GM23338 (cell line): ENCODE results near the gene ZNF580. TPM values are rescaled to one million over a fixed set of nuclear protein-coding genes. Genes with fewer than 3 reads are reported as not detected.

ENCODE experiments used
- ATAC-seq: fragments of 200-7000 bp; cut with Tn5 transposase; 3 replicates; pipeline ENCODE4 v1.9.1; 2020
- DNase-seq: peaks from one replicate; pipeline ENCODE4 v3.0.0-alpha.2; 2015; ENCODE audit warnings: low spot score
- H2AFZ ChIP-seq: fragments of 200-600 bp; sonication (generic); 2 replicates; pipeline ENCODE4 v1.8.0; 2016; ENCODE audit warnings: antibody characterized with exemption, mild to moderate bottlenecking, moderate library complexity
- H3F3A ChIP-seq: fragments of 200-600 bp; sonication (generic); replicated peaks from 2 replicates; pipeline ENCODE4 v1.8.0; 2017; ENCODE audit warnings: antibody characterized with exemption, mixed run types, low read depth
- H3K27ac ChIP-seq: fragments of 200-600 bp; sonication (generic); 2 replicates; pipeline ENCODE4 v1.6.1; 2016; ENCODE audit warnings: low read depth
- H3K27me3 ChIP-seq: fragments of 200-600 bp; sonication (generic); 2 replicates; pipeline ENCODE4 v1.8.0; 2016; ENCODE audit warnings: mild to moderate bottlenecking, mixed run types, moderate library complexity; ENCODE audit not compliant: insufficient read depth
- H3K36me3 ChIP-seq: fragments of 200-600 bp; sonication (generic); 2 replicates; pipeline ENCODE4 v1.8.0; 2016; ENCODE audit warnings: mild to moderate bottlenecking; ENCODE audit not compliant: insufficient read depth
- H3K4me1 ChIP-seq: fragments of 200-600 bp; sonication (generic); 2 replicates; pipeline ENCODE4 v1.8.0; 2016; ENCODE audit warnings: mild to moderate bottlenecking, moderate library complexity; ENCODE audit not compliant: insufficient read depth
- H3K4me2 ChIP-seq: fragments of 200-600 bp; sonication (generic); 2 replicates; pipeline ENCODE4 v1.7.1; 2017; ENCODE audit warnings: mixed run types
- H3K4me3 ChIP-seq: fragments of 200-600 bp; sonication (generic); 2 replicates; pipeline ENCODE4 v1.6.1; 2016; ENCODE audit warnings: mixed run types
- H3K79me2 ChIP-seq: fragments of 200-600 bp; sonication (generic); replicated peaks from 2 replicates; pipeline ENCODE4 v1.8.0; 2017; ENCODE audit warnings: mild to moderate bottlenecking; ENCODE audit not compliant: insufficient read depth
- H3K9me2 ChIP-seq: fragments of 200-600 bp; sonication (generic); 2 replicates; pipeline ENCODE4 v1.8.0; 2017; ENCODE audit not compliant: insufficient read depth
- H4K20me1 ChIP-seq: fragments of 200-600 bp; sonication (generic); replicated peaks from 2 replicates; pipeline ENCODE4 v1.8.0; 2017; ENCODE audit warnings: mild to moderate bottlenecking; ENCODE audit not compliant: insufficient read depth
- H3K27ac Mint-ChIP-seq: 2 replicates; pipeline ENCODE4 v1.8.0; 2020; ENCODE audit warnings: inconsistent platforms, mild to moderate bottlenecking, moderate library complexity, mixed read lengths
- H3K27me3 Mint-ChIP-seq: 3 replicates; pipeline ENCODE4 v1.8.0; 2022; ENCODE audit warnings: low read depth, mild to moderate bottlenecking, moderate library complexity, mixed read lengths, inconsistent platforms; ENCODE audit not compliant: insufficient read depth, poor library complexity
- H3K36me3 Mint-ChIP-seq: 3 replicates; pipeline ENCODE4 v1.8.0; 2021; ENCODE audit warnings: low read depth, mild to moderate bottlenecking, inconsistent platforms, moderate library complexity, mixed read lengths
- H3K4me1 Mint-ChIP-seq: 3 replicates; pipeline ENCODE4 v1.8.0; 2020; ENCODE audit warnings: mild to moderate bottlenecking, inconsistent platforms, mixed read lengths
- H3K4me3 Mint-ChIP-seq: 3 replicates; pipeline ENCODE4 v1.8.0; 2021; ENCODE audit warnings: moderate library complexity, mild to moderate bottlenecking, inconsistent platforms, mixed read lengths
- H3K9me3 Mint-ChIP-seq: 3 replicates; pipeline ENCODE4 v1.8.0; 2020; ENCODE audit warnings: moderate library complexity, mild to moderate bottlenecking, inconsistent platforms, mixed read lengths
- CREB1 ChIP-seq: fragments of 250-450 bp; sonication (Bioruptor Pico); IDR thresholded peaks from 2 replicates; pipeline ENCODE4 v1.5.0; 2020; ENCODE audit warnings: low read depth, mild to moderate bottlenecking, moderate library complexity
- EZH2 ChIP-seq: fragments of 200-600 bp; sonication (generic); IDR thresholded peaks from one replicate; pipeline ENCODE4 v1.8.0; 2017; ENCODE audit warnings: antibody characterized with exemption, mild to moderate bottlenecking, low read depth; ENCODE audit not compliant: unreplicated experiment
- JUNB ChIP-seq: IDR thresholded peaks from one replicate; pipeline ENCODE4 v1.6.1; 2016; ENCODE audit warnings: antibody characterized with exemption; ENCODE audit not compliant: unreplicated experiment
- POLR2AphosphoS5 ChIP-seq: IDR thresholded peaks from 2 replicates; pipeline ENCODE4 v1.6.1; 2016; ENCODE audit warnings: antibody characterized with exemption, low read depth
- ZNF114 ChIP-seq: fragments of 250-450 bp; sonication (Bioruptor Pico); IDR thresholded peaks from 2 replicates; pipeline ENCODE4 v1.5.0; 2020; ENCODE audit warnings: mild to moderate bottlenecking, moderate library complexity
- polyA plus RNA-seq: library from polyadenylated mRNA; unstranded; fragments of >200 nt; fragmentation: Nextera tagmentation; extraction: Ambion mirVana; gene quantifications from 2 replicates; pipeline ENCODE4 v1.2.1, GENCODE V29; 2016
- total RNA-seq: library from RNA; depleted of rRNA; stranded (reverse); fragments of >200 nt; shearing (Covaris generic); gene quantifications from 2 replicates; pipeline ENCODE4 v1.2.3, GENCODE V29; 2014
- TF ChIP-seq, protein P1 (sequence below): fragments of 250-450 bp; sonication (Bioruptor Pico); IDR thresholded peaks from 2 replicates; pipeline ENCODE4 v1.5.0; 2020; ENCODE audit warnings: mild to moderate bottlenecking, moderate library complexity

The ZNF580 gene
- total and polyA plus RNA-seq, 2 experiments from 2014 or later, result 18.7 to 23.6 TPM

GRCh38 chr19:55611983-55612645 lies 28.7 kb upstream of the ZNF580 start (continued):
- TF ChIP-seq EZH2, result no peak
- no peak for TF ChIP-seq CREB1
- no peak for TF ChIP-seq ZNF114 (CRISPR knock-in tag)

- DNase-seq (peak; percentile 2), ATAC-seq (no peak)
- Histone ChIP-seq H3F3A (0 out of 2 replicates have a peak, but pooled peaks cover 3% of the 10 kb centered on the region), H3K79me2 (peaks cover 2% of the 10 kb centered on the region; the same call in 1 of the 2 replicates), H3K9me2 (no peaks in the 10 kb centered on the region), H2AFZ (no peak overlapping the region), H3K36me3 (peaks cover 5% of the 10 kb centered on the region; the same call in 1 of the 2 replicates), H3K4me1 (no peaks in the 10 kb centered on the region), H3K4me2 (no peak overlapping the region), H3K27ac (no peak overlapping the region), H3K27me3 (no peaks in the 10 kb centered on the region), H4K20me1 (peaks cover 29% of the 10 kb centered on the region), H3K4me3 (no peak overlapping the region)
- Mint-ChIP-seq H3K27ac (no peak overlapping the region), H3K4me3 (no peak overlapping the region), H3K36me3 (peaks cover 37% of the 10 kb centered on the region), H3K4me1 (0 out of 3 replicates have a peak, but pooled peaks cover 2% of the 10 kb centered on the region), H3K9me3 (peaks cover 3% of the 10 kb centered on the region), H3K27me3 (peaks cover 13% of the 10 kb centered on the region)
- no peak for TF ChIP-seq JUNB
- no peak for TF ChIP-seq ZNF114 (CRISPR knock-in tag)
- TF ChIP-seq, protein P1, sequence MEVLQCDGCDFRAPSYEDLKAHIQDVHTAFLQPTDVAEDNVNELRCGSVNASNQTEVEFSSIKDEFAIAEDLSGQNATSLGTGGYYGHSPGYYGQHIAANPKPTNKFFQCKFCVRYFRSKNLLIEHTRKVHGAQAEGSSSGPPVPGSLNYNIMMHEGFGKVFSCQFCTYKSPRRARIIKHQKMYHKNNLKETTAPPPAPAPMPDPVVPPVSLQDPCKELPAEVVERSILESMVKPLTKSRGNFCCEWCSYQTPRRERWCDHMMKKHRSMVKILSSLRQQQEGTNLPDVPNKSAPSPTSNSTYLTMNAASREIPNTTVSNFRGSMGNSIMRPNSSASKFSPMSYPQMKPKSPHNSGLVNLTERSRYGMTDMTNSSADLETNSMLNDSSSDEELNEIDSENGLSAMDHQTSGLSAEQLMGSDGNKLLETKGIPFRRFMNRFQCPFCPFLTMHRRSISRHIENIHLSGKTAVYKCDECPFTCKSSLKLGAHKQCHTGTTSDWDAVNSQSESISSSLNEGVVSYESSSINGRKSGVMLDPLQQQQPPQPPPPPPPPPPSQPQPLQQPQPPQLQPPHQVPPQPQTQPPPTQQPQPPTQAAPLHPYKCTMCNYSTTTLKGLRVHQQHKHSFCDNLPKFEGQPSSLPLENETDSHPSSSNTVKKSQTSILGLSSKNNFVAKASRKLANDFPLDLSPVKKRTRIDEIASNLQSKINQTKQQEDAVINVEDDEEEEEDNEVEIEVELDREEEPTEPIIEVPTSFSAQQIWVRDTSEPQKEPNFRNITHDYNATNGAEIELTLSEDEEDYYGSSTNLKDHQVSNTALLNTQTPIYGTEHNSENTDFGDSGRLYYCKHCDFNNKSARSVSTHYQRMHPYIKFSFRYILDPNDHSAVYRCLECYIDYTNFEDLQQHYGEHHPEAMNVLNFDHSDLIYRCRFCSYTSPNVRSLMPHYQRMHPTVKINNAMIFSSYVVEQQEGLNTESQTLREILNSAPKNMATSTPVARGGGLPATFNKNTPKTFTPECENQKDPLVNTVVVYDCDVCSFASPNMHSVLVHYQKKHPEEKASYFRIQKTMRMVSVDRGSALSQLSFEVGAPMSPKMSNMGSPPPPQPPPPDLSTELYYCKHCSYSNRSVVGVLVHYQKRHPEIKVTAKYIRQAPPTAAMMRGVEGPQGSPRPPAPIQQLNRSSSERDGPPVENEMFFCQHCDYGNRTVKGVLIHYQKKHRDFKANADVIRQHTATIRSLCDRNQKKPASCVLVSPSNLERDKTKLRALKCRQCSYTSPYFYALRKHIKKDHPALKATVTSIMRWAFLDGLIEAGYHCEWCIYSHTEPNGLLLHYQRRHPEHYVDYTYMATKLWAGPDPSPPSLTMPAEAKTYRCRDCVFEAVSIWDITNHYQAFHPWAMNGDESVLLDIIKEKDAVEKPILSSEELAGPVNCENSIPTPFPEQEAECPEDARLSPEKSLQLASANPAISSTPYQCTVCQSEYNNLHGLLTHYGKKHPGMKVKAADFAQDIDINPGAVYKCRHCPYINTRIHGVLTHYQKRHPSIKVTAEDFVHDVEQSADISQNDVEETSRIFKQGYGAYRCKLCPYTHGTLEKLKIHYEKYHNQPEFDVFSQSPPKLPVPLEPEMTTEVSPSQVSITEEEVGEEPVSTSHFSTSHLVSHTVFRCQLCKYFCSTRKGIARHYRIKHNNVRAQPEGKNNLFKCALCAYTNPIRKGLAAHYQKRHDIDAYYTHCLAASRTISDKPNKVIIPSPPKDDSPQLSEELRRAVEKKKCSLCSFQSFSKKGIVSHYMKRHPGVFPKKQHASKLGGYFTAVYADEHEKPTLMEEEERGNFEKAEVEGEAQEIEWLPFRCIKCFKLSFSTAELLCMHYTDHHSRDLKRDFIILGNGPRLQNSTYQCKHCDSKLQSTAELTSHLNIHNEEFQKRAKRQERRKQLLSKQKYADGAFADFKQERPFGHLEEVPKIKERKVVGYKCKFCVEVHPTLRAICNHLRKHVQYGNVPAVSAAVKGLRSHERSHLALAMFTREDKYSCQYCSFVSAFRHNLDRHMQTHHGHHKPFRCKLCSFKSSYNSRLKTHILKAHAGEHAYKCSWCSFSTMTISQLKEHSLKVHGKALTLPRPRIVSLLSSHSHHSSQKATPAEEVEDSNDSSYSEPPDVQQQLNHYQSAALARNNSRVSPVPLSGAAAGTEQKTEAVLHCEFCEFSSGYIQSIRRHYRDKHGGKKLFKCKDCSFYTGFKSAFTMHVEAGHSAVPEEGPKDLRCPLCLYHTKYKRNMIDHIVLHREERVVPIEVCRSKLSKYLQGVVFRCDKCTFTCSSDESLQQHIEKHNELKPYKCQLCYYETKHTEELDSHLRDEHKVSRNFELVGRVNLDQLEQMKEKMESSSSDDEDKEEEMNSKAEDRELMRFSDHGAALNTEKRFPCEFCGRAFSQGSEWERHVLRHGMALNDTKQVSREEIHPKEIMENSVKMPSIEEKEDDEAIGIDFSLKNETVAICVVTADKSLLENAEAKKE, result no peak
- TF ChIP-seq POLR2AphosphoS5, result no peak
Observed at GRCh38 chr19:55613396-55613795, 27.4 kb upstream of the ZNF580 start.
